Fibroblast of lung (primary cell): Measurements from ENCODE around the gene MYBPC2.

Source experiments
- CTCF ChIP-seq, 2 donors: IDR thresholded peaks in 1 of 2; conservative IDR thresholded peaks in 1 of 2; 1 replicate in 1 of 2; 2 replicates in 1 of 2; pipeline ENCODE4 v1.5.1; 2011 to 2012; ENCODE audit warnings: low read length in 2 of 2, control low read depth in 1 of 2, inconsistent platforms in 1 of 2, low read depth in 1 of 2, mild to moderate bottlenecking in 1 of 2
- EZH2 ChIP-seq: IDR thresholded peaks from 2 replicates; pipeline ENCODE4 v1.5.1; 2012; ENCODE audit warnings: low read length, control low read depth, mild to moderate bottlenecking; ENCODE audit errors: missing control alignments

- no peak for TF ChIP-seq CTCF (conservative IDR thresholded peaks at IDR 0.05 in 1 of 2, IDR thresholded peaks at IDR 0.05 in 1 of 2; ENCODE audit: low read depth in 1 of 2, low read length in 2 of 2)
- TF ChIP-seq EZH2, result no peak
These were observed 44.8 kb upstream of the MYBPC2 start for GRCh38 chr19:50387868-50388245.
